ENCODE results near the gene ARL15. TPM values are rescaled to one million over a fixed set of nuclear protein-coding genes. Genes with fewer than 3 reads are reported as not detected.
A peak's percentile ranks its signal among the peaks of the same experiment; 100 is the strongest.
"Not testable (repeated sequence)": the region's sequence is repeated elsewhere in the genome, so short reads cannot be mapped to it uniquely, and the experiment has no call there.

The ARL15 gene
- polyA plus RNA-seq, 6 donors from 2014 or later = 16.1 to 27.1 (median 21.2) TPM

DNA sequence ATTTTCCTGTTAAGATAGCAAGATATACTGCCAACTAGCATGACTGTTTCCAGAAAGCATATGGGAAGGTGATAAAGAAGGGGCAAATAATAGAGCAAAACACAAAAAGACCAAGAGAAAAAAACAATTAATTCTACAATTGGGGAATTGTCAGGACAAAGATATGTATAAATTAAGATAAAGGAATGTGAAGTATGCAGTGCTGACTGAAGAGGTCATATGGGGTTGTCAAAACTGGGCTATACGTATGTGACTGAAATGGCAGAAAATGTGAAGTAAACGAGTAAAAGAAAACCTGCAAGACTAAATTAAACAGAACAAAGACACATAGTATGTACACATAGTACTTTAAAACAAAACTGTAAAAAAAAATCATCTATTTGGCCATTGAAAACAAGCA is 222.3 kb downstream of the ARL15 start:
- Mint-ChIP-seq H3K4me1 (no peaks in the 10 kb centered on the region), H3K4me3 (no peak overlapping the region), H3K27ac (no peak overlapping the region), H3K27me3 (no peaks in the 10 kb centered on the region), H3K36me3 (peaks cover 14 to 24% of the 10 kb centered on the region in 2 donors), H3K9me3 (peaks cover 0 to 7% (median 0%) of the 10 kb centered on the region in 7 donors)
- DNase-seq (no peak), ATAC-seq (ENCODE audit: low read depth in 2 of 2) (no peak)

DNA sequence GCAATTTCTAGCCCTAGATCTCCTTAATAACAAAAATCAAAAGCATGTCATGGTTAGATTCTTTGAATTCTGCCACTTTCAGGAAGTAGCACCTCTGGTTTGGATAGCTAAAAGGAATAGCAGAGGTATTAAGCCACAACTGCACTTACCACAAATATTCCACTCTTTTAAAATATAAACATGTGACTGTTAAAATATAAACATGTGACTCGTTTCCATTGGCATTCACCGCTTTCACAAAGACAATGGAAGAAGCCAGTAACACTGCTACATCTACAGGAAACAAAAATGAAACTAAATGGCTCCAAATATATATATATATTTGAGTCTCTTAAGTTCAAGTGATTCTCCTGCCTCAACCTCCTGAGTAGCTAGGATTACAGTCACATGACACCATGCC is 222.9 kb downstream of the ARL15 start:
- Mint-ChIP-seq H3K9me3 (peaks cover 0 to 14% (median 2%) of the 10 kb centered on the region in 7 donors), H3K27ac (no peak overlapping the region), H3K4me3 (no peak overlapping the region), H3K36me3 (peaks cover 21 to 31% of the 10 kb centered on the region in 2 donors), H3K27me3 (no peaks in the 10 kb centered on the region), H3K4me1 (no peaks in the 10 kb centered on the region)
- ATAC-seq (ENCODE audit: low read depth in 2 of 2) = no peak
- no peak for DNase-seq

DNA sequence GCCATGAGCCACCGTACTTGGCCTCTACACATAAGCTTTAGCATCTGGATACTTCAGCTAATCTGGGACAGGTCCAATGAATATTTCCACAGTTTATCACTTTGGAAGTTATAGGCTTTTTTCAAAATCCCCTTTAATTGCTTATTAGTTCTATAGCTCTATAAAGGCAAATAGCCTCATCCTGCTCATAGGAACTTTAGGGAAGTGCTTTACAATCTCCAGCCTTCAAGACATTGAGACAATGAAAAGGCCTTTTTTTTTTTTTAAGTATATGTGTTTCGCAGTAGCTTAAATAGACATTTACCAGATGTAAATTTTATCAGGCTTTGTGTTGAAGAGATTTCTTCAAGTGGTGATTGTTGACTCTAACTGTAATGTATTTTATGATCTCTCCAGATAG is 224.2 kb downstream of the ARL15 start:
- H3K9me3 Mint-ChIP-seq = peaks cover 0 to 26% (median 11%) of the 10 kb centered on the region in 7 donors

DNA sequence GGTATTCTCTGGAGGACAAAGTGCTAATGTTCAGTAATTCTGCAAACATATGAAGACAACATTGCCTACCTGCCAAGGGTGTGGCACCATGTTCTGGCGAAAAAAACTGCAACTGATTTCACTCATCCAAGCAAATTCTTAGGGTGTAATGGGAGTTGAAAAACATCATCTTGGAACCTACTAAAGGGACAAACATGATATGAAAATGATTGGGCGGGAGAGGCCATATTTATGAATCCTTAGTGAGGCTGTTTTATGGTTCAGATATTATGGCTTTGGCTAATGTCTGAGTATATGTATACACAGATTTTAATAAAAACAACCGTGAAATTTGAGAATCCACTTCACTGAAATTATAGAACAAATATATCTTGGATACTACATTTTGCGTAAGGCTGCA is 225.7 kb downstream of the ARL15 start:
- DNase-seq = no peak
- H3K4me1 Mint-ChIP-seq = peaks cover 5 to 8% (median 5%) of the 10 kb centered on the region in 3 donors
- no peak for ATAC-seq (ENCODE audit: low read depth in 2 of 2)

More for the DNA sequence above, 224.2 kb downstream of the ARL15 start:
- peaks cover 5 to 7% (median 5%) of the 10 kb centered on the region in 3 donors for H3K4me1 Mint-ChIP-seq
- no peaks in the 10 kb centered on the region for H3K27me3 Mint-ChIP-seq
- H3K4me3 Mint-ChIP-seq = no peak overlapping the region
- no peak overlapping the region for H3K27ac Mint-ChIP-seq
- ATAC-seq (ENCODE audit: low read depth in 2 of 2) (no peak), DNase-seq (no peak)
- H3K36me3 Mint-ChIP-seq = peaks cover 33 to 35% of the 10 kb centered on the region in 2 donors

DNA sequence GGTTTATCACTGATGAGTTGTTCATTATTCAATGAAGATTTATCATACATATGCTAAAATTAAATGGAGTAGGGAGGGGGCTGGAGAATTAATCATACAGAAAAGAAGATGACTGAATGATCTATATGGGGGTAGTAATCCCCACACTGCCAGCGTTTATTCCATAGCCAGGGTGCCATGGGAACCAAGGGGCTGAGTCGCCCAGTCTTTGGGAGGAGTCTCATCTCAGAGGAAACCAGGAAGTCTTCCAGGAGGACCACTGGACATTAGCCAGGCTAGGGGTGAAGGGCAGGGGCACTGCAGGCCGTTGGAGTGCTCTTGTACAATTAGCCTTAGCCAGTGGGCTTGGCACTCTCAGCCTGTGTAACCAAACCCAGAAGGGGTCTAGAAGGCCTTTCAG is 226.5 kb downstream of the ARL15 start:
- H3K9me3 Mint-ChIP-seq = peaks cover 0 to 30% (median 14%) of the 10 kb centered on the region in 7 donors
- no peaks in the 10 kb centered on the region for H3K27me3 Mint-ChIP-seq
- H3K27ac Mint-ChIP-seq = no peak overlapping the region
- ATAC-seq (ENCODE audit: low read depth in 2 of 2) = no peak
- H3K36me3 Mint-ChIP-seq = peaks cover 35 to 37% of the 10 kb centered on the region in 2 donors
- DNase-seq = no peak
- H3K4me1 Mint-ChIP-seq = peaks cover 5 to 8% (median 5%) of the 10 kb centered on the region in 3 donors
- H3K4me3 Mint-ChIP-seq = no peak overlapping the region

More for the DNA sequence above, 225.7 kb downstream of the ARL15 start:
- Mint-ChIP-seq H3K36me3 (peaks cover 35 to 37% of the 10 kb centered on the region in 2 donors), H3K27me3 (no peaks in the 10 kb centered on the region), H3K9me3 (peaks cover 0 to 30% (median 14%) of the 10 kb centered on the region in 7 donors), H3K27ac (no peak overlapping the region), H3K4me3 (no peak overlapping the region)

DNA sequence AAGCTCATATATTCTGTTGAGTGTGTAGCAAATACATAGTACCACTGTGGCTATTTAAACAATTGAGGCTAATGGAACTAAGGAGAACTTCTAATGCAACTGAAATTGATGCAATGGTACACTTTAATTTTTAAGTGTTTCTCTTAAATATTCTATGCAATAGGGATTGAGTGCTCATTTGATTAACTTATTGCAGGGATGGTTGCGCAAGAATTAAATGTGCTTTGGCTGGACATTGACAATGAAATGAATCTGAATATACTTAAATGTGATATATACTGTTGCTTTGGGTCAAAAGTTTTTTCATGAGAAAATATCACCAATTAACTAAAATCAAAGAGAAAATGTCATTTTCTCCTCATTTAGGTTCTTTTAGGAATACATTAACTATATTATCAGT is 227.1 kb downstream of the ARL15 start:
- Mint-ChIP-seq H3K4me3 (no peak overlapping the region), H3K27ac (no peak overlapping the region), H3K4me1 (peaks cover 5 to 8% (median 5%) of the 10 kb centered on the region in 3 donors), H3K9me3 (peaks cover 0 to 30% (median 14%) of the 10 kb centered on the region in 7 donors), H3K36me3 (peaks cover 34 to 37% of the 10 kb centered on the region in 2 donors), H3K27me3 (no peaks in the 10 kb centered on the region)
- DNase-seq (no peak), ATAC-seq (ENCODE audit: low read depth in 2 of 2) (no peak)

DNA sequence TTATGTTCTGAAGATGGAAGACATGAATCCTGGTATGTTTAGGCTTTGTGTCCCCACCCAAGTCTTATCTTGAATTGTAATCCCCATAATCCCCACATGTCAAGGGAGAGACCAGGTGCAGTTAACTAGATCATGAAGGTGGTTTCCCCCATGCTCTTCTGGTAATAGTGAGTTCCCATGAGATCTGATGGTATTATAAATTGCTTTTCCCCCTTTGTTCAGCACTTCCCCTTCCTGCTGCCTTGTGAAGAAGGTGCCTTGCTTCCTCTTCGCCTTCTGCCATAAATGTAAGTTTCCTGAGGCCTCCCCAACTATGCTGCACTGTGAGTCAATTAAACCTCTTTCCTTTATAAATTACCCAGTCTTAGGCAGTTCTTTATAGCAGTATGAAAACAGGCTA is 229.0 kb downstream of the ARL15 start:
- H3K9me3 Mint-ChIP-seq = peaks cover 0 to 30% (median 14%) of the 10 kb centered on the region in 7 donors
- H3K27me3 Mint-ChIP-seq = no peaks in the 10 kb centered on the region
- no peak for DNase-seq
- no peak overlapping the region for H3K4me3 Mint-ChIP-seq
- peaks cover 29 to 37% of the 10 kb centered on the region in 2 donors for H3K36me3 Mint-ChIP-seq
- H3K27ac Mint-ChIP-seq = peak overlapping the region in 1 of 6 donors; percentile 23
- peak in 1 of 2 donors; percentile 41 for ATAC-seq (ENCODE audit: low read depth in 2 of 2)
- H3K4me1 Mint-ChIP-seq = peaks cover 5 to 8% (median 5%) of the 10 kb centered on the region in 3 donors

DNA sequence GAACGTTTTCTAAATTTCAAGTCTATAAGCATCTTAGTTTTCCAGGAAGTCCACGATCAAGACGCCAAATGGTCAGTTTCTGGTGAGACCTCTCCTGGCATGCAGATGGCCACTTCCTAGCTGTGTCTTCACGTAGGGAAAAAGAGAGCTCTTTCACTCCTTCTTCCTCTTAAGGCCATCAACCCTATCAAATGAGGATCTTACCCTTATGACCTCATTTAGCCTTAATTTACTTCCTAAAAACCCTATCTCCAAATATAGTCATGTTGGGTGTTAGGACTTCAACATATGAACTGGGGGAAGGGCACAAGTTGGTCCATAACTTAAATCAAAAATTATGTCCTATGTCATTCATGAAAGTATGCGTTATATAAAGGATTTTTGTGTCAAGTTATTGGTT is 229.5 kb downstream of the ARL15 start:
- ATAC-seq (ENCODE audit: low read depth in 2 of 2) (no peak), DNase-seq (no peak)
- H3K9me3 Mint-ChIP-seq = peaks cover 0 to 30% (median 14%) of the 10 kb centered on the region in 7 donors
- H3K4me1 Mint-ChIP-seq = peaks cover 5 to 8% (median 5%) of the 10 kb centered on the region in 3 donors
- no peak overlapping the region for H3K4me3 Mint-ChIP-seq
- H3K36me3 Mint-ChIP-seq = peaks cover 29 to 37% of the 10 kb centered on the region in 2 donors
- H3K27me3 Mint-ChIP-seq = no peaks in the 10 kb centered on the region
- H3K27ac Mint-ChIP-seq = no peak overlapping the region

DNA sequence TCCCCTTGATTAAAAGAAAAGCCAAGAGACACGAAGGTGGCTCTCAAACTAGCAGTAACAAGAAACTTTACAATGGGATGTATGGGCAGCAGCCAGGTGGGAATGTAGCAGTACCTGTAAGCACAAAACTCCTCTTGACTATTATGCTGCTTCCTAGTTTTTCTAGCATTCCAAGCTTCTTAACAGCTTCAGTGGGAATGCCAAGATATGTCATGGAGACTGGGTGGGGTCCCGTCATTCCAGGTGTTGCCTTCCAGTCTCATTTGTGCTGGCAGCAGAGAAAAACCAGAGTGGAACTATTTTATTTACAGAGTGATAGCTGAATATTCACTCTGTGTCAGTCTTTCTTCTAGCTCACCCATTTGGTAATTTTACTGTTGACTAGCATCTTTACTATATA is 236.6 kb downstream of the ARL15 start:
- H3K27ac Mint-ChIP-seq = peak overlapping the region in 1 of 6 donors; percentile 21
- no peaks in the 10 kb centered on the region for H3K27me3 Mint-ChIP-seq
- peaks cover 0 to 3% of the 10 kb centered on the region in 2 donors for H3K36me3 Mint-ChIP-seq
- H3K4me3 Mint-ChIP-seq = no peak overlapping the region
- no peaks in the 10 kb centered on the region for H3K4me1 Mint-ChIP-seq
- H3K9me3 Mint-ChIP-seq = no peaks in the 10 kb centered on the region
- ATAC-seq (ENCODE audit: low read depth in 2 of 2) = no peak
- no peak for DNase-seq

DNA sequence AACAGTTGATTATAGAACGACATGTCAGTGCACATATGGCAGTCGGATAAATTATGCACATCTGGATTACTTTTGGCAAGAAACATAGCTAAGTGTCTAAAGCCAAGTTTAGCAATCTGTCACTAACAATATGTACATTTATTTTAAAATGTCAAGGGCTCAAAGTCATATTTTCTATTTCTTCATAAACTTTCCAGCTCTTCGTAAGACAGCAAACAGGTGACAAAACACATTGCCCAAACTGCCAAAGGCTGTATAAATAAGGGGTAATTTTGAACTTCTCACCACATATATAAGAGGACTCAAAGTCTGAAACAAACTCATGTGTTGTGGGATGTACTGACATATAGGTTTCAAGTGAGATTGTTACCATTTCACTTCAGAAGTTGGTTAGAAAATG is 237.2 kb downstream of the ARL15 start:
- no peak overlapping the region for H3K27ac Mint-ChIP-seq
- no peaks in the 10 kb centered on the region for H3K9me3 Mint-ChIP-seq
- H3K27me3 Mint-ChIP-seq = no peaks in the 10 kb centered on the region
- no peak for ATAC-seq (ENCODE audit: low read depth in 2 of 2)
- DNase-seq = no peak
- H3K4me3 Mint-ChIP-seq = no peak overlapping the region
- no peaks in the 10 kb centered on the region for H3K4me1 Mint-ChIP-seq
- H3K36me3 Mint-ChIP-seq = peaks cover 0 to 3% of the 10 kb centered on the region in 2 donors

DNA sequence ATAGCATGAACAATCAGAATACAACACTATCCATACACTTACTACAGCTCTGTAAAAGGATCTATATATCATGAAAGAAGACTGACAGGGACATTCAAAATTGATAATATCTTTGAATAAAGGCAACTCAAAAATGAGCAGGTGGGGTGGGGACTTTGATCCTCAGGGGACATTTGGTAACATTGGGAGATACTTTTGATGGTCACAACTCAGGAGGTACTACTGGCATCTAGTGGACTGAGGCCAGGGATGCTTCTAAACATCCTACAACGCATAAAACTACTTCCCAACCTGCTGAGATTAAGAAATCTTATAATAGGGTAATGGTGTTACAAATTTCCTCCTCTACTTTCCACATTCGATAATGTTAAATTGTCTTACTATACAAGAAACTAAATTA is 243.9 kb downstream of the ARL15 start:
- Mint-ChIP-seq H3K36me3 (peaks cover 12 to 13% of the 10 kb centered on the region in 2 donors), H3K4me1 (no peaks in the 10 kb centered on the region), H3K27ac (peak overlapping the region in 1 of 6 donors; percentile 37), H3K27me3 (no peaks in the 10 kb centered on the region), H3K4me3 (no peak overlapping the region), H3K9me3 (no peaks in the 10 kb centered on the region)
- DNase-seq (no peak), ATAC-seq (ENCODE audit: low read depth in 2 of 2) (no peak)

DNA sequence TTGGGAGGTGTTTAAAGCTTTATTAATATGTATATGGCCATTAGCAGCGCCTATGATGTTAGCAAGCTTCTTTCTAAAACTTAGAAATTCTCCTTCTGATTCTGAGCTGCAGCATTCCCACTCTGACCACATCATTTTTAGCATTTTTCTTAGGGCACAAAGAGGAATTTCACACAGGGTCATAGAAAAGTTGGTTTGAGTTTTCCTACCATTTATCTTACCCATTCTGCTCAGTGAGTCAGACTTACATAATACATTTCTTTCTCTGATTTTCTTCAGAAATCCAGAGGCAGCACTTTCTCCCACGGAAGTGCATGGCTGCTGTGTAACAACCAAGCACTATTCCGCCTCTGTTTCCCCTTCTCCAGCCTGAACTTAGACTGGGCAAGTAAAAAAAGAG is 246.6 kb downstream of the ARL15 start:
- Mint-ChIP-seq H3K36me3 (peaks cover 16 to 20% of the 10 kb centered on the region in 2 donors), H3K4me1 (no peaks in the 10 kb centered on the region), H3K9me3 (no peaks in the 10 kb centered on the region), H3K27ac (no peak overlapping the region), H3K27me3 (no peaks in the 10 kb centered on the region), H3K4me3 (no peak overlapping the region)
- no peak for DNase-seq
- no peak for ATAC-seq (ENCODE audit: low read depth in 2 of 2)

DNA sequence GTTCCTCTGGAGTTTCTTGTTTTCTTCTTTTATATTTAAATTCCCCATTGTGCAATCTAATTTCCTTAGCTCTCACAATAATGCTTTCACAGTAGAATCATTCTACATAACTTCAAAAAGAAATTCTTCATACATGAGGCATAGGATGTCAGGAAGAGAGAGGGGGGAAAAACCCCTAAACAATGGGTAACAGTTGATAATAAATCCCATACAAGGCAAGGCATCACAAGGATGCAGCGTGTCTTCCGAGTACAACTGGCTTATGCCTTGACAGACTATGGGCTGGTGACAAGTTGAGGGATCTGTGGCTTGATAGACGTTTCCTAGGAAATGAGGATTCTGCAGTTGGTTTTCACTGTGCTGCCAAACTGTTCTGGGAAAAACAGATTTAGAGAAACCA is 247.4 kb downstream of the ARL15 start:
- no peaks in the 10 kb centered on the region for H3K9me3 Mint-ChIP-seq
- peaks cover 16 to 20% of the 10 kb centered on the region in 2 donors for H3K36me3 Mint-ChIP-seq
- no peaks in the 10 kb centered on the region for H3K4me1 Mint-ChIP-seq
- DNase-seq (no peak), ATAC-seq (ENCODE audit: low read depth in 2 of 2) (no peak)
- no peak overlapping the region for H3K4me3 Mint-ChIP-seq
- no peaks in the 10 kb centered on the region for H3K27me3 Mint-ChIP-seq
- H3K27ac Mint-ChIP-seq = peak overlapping the region in 1 of 6 donors; percentile 65

DNA sequence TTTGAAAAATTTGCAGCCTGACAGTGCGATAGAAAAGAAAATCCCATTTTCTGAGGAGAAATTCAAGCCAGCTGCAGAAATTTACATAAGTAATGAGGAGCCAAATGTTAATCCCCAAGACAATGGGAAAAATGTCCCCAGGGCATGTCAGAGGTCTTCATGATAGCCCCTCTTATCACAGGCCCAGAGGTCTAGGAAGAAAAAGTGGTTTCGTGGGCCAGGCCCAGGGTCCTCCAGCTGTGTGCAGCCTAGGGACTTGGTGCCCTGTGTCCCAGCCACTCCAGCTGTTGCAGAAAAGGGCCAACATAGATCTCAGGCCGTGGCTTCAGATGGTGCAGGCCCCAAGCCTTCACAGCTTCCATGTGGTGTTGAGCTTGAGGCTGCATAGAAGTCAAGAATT is 249.5 kb downstream of the ARL15 start:
- peaks cover 16 to 20% of the 10 kb centered on the region in 2 donors for H3K36me3 Mint-ChIP-seq
- not testable (repeated sequence) for H3K27me3 Mint-ChIP-seq; DNase-seq; H3K4me3 Mint-ChIP-seq; H3K9me3 Mint-ChIP-seq; ATAC-seq (ENCODE audit: low read depth in 2 of 2); H3K4me1 Mint-ChIP-seq; H3K27ac Mint-ChIP-seq

DNA sequence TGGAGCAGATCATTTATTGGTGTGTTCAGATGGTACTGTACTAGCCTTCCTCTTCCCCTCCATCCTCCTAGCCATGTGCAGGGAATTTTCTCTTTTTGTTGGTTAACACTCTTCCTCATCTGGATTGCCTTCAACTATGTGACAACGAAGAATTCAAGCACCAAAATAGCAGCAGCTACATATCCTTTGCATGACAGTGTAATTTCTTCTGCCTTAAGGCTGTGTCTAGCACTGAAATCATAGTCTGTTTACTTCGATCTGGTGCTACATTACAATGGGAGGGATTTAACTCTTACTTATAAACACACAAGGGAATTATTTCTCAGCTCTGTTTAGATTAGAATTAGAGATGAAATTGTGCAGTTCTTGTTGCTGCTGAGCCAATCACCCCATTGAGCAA is 260.4 kb downstream of the ARL15 start:
- ATAC-seq (ENCODE audit: low read depth in 2 of 2) = no peak
- peaks cover 0 to 3% of the 10 kb centered on the region in 2 donors for H3K36me3 Mint-ChIP-seq
- H3K27me3 Mint-ChIP-seq = no peaks in the 10 kb centered on the region
- no peak overlapping the region for H3K4me3 Mint-ChIP-seq
- H3K27ac Mint-ChIP-seq = no peak overlapping the region
- peaks cover 0 to 1% (median 0%) of the 10 kb centered on the region in 3 donors for H3K4me1 Mint-ChIP-seq
- DNase-seq = no peak
- H3K9me3 Mint-ChIP-seq = no peaks in the 10 kb centered on the region
